ENCODE measurements around the gene TMEM186.
"Not testable (repeated sequence)": the region's sequence is repeated elsewhere in the genome, so short reads cannot be mapped to it uniquely, and the experiment has no call there.

DNA sequence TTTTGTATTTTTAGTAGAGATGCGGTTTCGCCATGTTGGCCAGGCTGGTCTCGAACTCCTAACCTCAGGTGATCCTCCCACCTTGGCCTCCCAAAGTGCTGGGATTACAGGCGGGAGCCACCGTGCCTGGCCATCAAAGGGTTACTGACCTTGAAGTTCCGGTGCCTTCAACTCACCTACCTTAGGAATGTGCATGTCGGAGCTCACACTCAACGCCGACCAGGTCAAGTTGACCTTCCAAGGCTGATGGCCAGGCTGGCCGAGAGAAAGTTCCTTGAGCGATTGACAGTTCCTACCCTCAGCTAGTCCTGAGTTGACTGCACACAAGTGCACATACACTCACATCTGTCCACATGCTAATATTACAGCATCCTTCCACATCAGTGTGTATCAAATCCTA is 11.1 kb downstream of the TMEM186 start:
- not testable (repeated sequence) for TF ChIP-seq EZH2 (IDR thresholded peaks at IDR 0.05; ENCODE audit: insufficient read depth, poor library complexity, severe bottlenecking); EZH2phosphoT487 (IDR thresholded peaks at IDR 0.05; ENCODE audit: insufficient read depth, low read depth)

Data from GM23248 (cell line).